Measurements from ENCODE around the gene RB1.
A peak's percentile ranks its signal among the peaks of the same experiment; 100 is the strongest.
"Not testable (repeated sequence)": the region's sequence is repeated elsewhere in the genome, so short reads cannot be mapped to it uniquely, and the experiment has no call there.

Gene RB1

GRCh38 chr13:48333976-48334375, 30.4 kb downstream of the RB1 start:
- DNase-seq (ENCODE audit: insufficient read length, low spot score) (no peak), FAIRE-seq (peak; percentile 80)
- TF ChIP-seq SPI1 (IDR thresholded peaks at IDR 0.05; ENCODE audit: low read depth, low read length) (no peak), PAX5 (IDR thresholded peaks at IDR 0.05; ENCODE audit: insufficient read depth, low read length, severe bottlenecking) (no peak), POU2F2 (IDR thresholded peaks at IDR 0.05; ENCODE audit: low read depth, low read length) (no peak), POLR2A (IDR thresholded peaks at IDR 0.05; ENCODE audit: low read depth, low read length) (no peak), POLR2AphosphoS5 (IDR thresholded peaks at IDR 0.05; ENCODE audit: low read depth, low read length) (no peak), TAF1 (IDR thresholded peaks at IDR 0.05; ENCODE audit: low read depth, low read length) (no peak)

GRCh38 chr13:48334534-48335127, 31.1 kb downstream of the RB1 start:
- no peak for DNase-seq (ENCODE audit: insufficient read length, low spot score)
- FAIRE-seq: peak; percentile 68

GRCh38 chr13:48339198-48339597, 35.6 kb downstream of the RB1 start:
- not testable (repeated sequence) for DNase-seq (ENCODE audit: insufficient read length, low spot score); FAIRE-seq

More at GRCh38 chr13:48334534-48335127, 31.1 kb downstream of the RB1 start:
- TF ChIP-seq SPI1 (IDR thresholded peaks at IDR 0.05; ENCODE audit: low read depth, low read length) (no peak), POU2F2 (IDR thresholded peaks at IDR 0.05; ENCODE audit: low read depth, low read length) (no peak), POLR2AphosphoS5 (IDR thresholded peaks at IDR 0.05; ENCODE audit: low read depth, low read length) (no peak), TAF1 (IDR thresholded peaks at IDR 0.05; ENCODE audit: low read depth, low read length) (no peak), POLR2A (IDR thresholded peaks at IDR 0.05; ENCODE audit: low read depth, low read length) (no peak)

- TF ChIP-seq POLR2A (IDR thresholded peaks at IDR 0.05; ENCODE audit: low read depth, low read length) (no peak), SPI1 (IDR thresholded peaks at IDR 0.05; ENCODE audit: low read depth, low read length) (no peak), POU2F2 (IDR thresholded peaks at IDR 0.05; ENCODE audit: low read depth, low read length) (no peak), TAF1 (IDR thresholded peaks at IDR 0.05; ENCODE audit: low read depth, low read length) (no peak), POLR2AphosphoS5 (IDR thresholded peaks at IDR 0.05; ENCODE audit: low read depth, low read length) (no peak), PAX5 (IDR thresholded peaks at IDR 0.05; ENCODE audit: insufficient read depth, low read length, severe bottlenecking) (no peak)
- DNase-seq (ENCODE audit: insufficient read length, low spot score) (no peak), FAIRE-seq (no peak)
Observed at GRCh38 chr13:48344264-48344663, 40.7 kb downstream of the RB1 start.

- no peak for FAIRE-seq
- no peak for DNase-seq (ENCODE audit: insufficient read length, low spot score)
- TF ChIP-seq TAF1 (IDR thresholded peaks at IDR 0.05; ENCODE audit: low read depth, low read length): no peak
Observed at GRCh38 chr13:48346583-48346982, 43.0 kb downstream of the RB1 start.

GRCh38 chr13:48349525-48349924, 46.0 kb downstream of the RB1 start:
- DNase-seq (ENCODE audit: insufficient read length, low spot score) (no peak), FAIRE-seq (no peak)
- TF ChIP-seq TAF1 (IDR thresholded peaks at IDR 0.05; ENCODE audit: low read depth, low read length) (no peak), PAX5 (IDR thresholded peaks at IDR 0.05; ENCODE audit: insufficient read depth, low read length, severe bottlenecking) (no peak), POLR2AphosphoS5 (IDR thresholded peaks at IDR 0.05; ENCODE audit: low read depth, low read length) (no peak), POLR2A (IDR thresholded peaks at IDR 0.05; ENCODE audit: low read depth, low read length) (no peak), POU2F2 (IDR thresholded peaks at IDR 0.05; ENCODE audit: low read depth, low read length) (no peak), SPI1 (IDR thresholded peaks at IDR 0.05; ENCODE audit: low read depth, low read length) (no peak)

- FAIRE-seq (no peak), DNase-seq (ENCODE audit: insufficient read length, low spot score) (no peak)
- TF ChIP-seq SPI1 (IDR thresholded peaks at IDR 0.05; ENCODE audit: low read depth, low read length) (no peak), PAX5 (IDR thresholded peaks at IDR 0.05; ENCODE audit: insufficient read depth, low read length, severe bottlenecking) (no peak), POU2F2 (IDR thresholded peaks at IDR 0.05; ENCODE audit: low read depth, low read length) (no peak), POLR2A (IDR thresholded peaks at IDR 0.05; ENCODE audit: low read depth, low read length) (no peak), TAF1 (IDR thresholded peaks at IDR 0.05; ENCODE audit: low read depth, low read length) (no peak), POLR2AphosphoS5 (IDR thresholded peaks at IDR 0.05; ENCODE audit: low read depth, low read length) (no peak)
Observed at GRCh38 chr13:48353590-48353989, 50.0 kb downstream of the RB1 start.

GRCh38 chr13:48355524-48355923, 52.0 kb downstream of the RB1 start:
- not testable (repeated sequence) for FAIRE-seq; DNase-seq (ENCODE audit: insufficient read length, low spot score)

- FAIRE-seq (no peak), DNase-seq (ENCODE audit: insufficient read length, low spot score) (no peak)
- TF ChIP-seq TAF1 (IDR thresholded peaks at IDR 0.05; ENCODE audit: low read depth, low read length) (no peak), POU2F2 (IDR thresholded peaks at IDR 0.05; ENCODE audit: low read depth, low read length) (no peak)
Observed at GRCh38 chr13:48356750-48357149, 53.2 kb downstream of the RB1 start.

- no peak for FAIRE-seq
- TF ChIP-seq PAX5 (IDR thresholded peaks at IDR 0.05; ENCODE audit: insufficient read depth, low read length, severe bottlenecking) (no peak), SPI1 (IDR thresholded peaks at IDR 0.05; ENCODE audit: low read depth, low read length) (no peak), POU2F2 (IDR thresholded peaks at IDR 0.05; ENCODE audit: low read depth, low read length) (no peak), TAF1 (IDR thresholded peaks at IDR 0.05; ENCODE audit: low read depth, low read length) (no peak), POLR2AphosphoS5 (IDR thresholded peaks at IDR 0.05; ENCODE audit: low read depth, low read length) (no peak), POLR2A (IDR thresholded peaks at IDR 0.05; ENCODE audit: low read depth, low read length) (no peak)
- no peak for DNase-seq (ENCODE audit: insufficient read length, low spot score)
Observed at GRCh38 chr13:48369988-48370387, 66.4 kb downstream of the RB1 start.

GRCh38 chr13:48370815-48371214, 67.3 kb downstream of the RB1 start:
- FAIRE-seq: no peak
- no peak for DNase-seq (ENCODE audit: insufficient read length, low spot score)
- TF ChIP-seq PAX5 (IDR thresholded peaks at IDR 0.05; ENCODE audit: insufficient read depth, low read length, severe bottlenecking): no peak
- no peak for TF ChIP-seq POU2F2 (IDR thresholded peaks at IDR 0.05; ENCODE audit: low read depth, low read length)
- TF ChIP-seq POLR2A (IDR thresholded peaks at IDR 0.05; ENCODE audit: low read depth, low read length): no peak
- TF ChIP-seq TAF1 (IDR thresholded peaks at IDR 0.05; ENCODE audit: low read depth, low read length): no peak
- no peak for TF ChIP-seq SPI1 (IDR thresholded peaks at IDR 0.05; ENCODE audit: low read depth, low read length)
- TF ChIP-seq POLR2AphosphoS5 (IDR thresholded peaks at IDR 0.05; ENCODE audit: low read depth, low read length): no peak
